HUDEP-2 (cell line): Measurements from ENCODE around the gene TMEM200C.
"Not testable (repeated sequence)": the region's sequence is repeated elsewhere in the genome, so short reads cannot be mapped to it uniquely, and the experiment has no call there.

Experiments used
- DNase-seq, 76 experiments: peaks; one replicate each; lab custom pipeline; 2025; ENCODE audit not compliant: unreplicated experiment in 76 of 76; lab: John Stamatoyannopoulos, UW

The TMEM200C gene

GRCh38 chr18:5892823-5893431 lies 2.4 kb downstream of the TMEM200C start:
- DNase-seq = no peak

DNA sequence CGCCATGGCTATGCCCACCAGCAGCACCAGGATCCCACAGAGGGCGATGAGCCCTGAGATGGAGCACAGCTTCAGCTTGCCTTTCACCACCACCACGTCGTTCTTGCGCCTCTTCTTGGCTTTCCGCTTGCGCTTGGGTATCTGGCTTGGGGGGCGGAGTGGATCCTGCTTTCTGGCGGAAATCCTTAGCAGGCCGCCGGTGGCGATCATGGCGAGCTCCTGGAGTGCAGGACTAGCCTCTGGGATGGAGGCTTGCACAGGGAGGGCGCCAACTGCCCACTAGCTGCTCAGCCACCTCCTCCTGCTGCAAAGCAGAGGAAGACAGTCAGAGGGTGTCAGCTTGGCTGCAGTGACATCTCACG lies 3.5 kb downstream of the TMEM200C start:
- no peak for DNase-seq

- DNase-seq = no peak
Measured at GRCh38 chr18:5891184-5891853, 4.0 kb downstream of the TMEM200C start.

- peak in 2 of 76 experiments; percentile 1 to 3 for DNase-seq
Measured at GRCh38 chr18:5890331-5891183, 4.8 kb downstream of the TMEM200C start.

- DNase-seq = no peak
Measured at GRCh38 chr18:5885361-5885760, 10.0 kb downstream of the TMEM200C start.

DNA sequence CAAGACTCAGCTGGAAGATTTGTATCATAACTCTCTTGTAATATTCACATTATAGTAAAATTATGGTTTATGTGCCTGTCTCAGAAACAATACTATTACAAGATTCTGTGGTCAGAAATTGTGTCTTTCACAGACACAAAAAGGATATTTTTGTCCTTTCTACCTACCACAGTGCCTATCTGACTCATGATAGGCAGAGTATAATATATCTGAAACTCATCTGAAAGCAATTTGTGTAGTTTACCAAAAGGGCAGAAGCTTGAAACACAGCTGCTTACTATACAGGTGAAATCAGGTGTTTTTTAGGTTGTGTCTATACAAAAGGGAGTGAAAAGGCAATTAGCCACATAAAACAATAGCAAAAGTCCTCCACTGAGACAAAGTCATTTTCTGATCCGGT lies 10.9 kb downstream of the TMEM200C start:
- no peak for DNase-seq

DNA sequence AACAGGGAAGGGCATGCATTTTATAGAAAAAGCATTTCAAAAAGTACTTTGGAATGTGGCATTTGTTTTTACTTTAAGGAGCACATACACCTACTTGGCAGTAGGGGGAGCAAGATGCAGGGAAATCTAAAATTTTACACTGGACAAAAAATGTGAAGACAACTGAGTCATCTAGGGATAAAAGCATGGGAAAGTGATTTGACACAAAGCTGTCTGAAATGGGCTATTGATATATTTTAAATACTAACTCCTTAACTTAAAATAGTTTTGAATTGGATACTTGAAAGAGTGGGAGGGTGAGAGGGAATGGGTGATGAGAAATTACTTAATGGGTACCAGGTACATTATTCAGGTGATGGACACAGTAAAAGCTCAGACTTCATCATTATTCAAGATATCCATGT lies 15.8 kb downstream of the TMEM200C start:
- peak in 1 of 76 experiments; percentile 12 for DNase-seq

GRCh38 chr18:5876891-5877290 lies 18.4 kb downstream of the TMEM200C start:
- no peak for DNase-seq

- DNase-seq = no peak
Measured at GRCh38 chr18:5874336-5874735, 21.0 kb downstream of the TMEM200C start.

DNA sequence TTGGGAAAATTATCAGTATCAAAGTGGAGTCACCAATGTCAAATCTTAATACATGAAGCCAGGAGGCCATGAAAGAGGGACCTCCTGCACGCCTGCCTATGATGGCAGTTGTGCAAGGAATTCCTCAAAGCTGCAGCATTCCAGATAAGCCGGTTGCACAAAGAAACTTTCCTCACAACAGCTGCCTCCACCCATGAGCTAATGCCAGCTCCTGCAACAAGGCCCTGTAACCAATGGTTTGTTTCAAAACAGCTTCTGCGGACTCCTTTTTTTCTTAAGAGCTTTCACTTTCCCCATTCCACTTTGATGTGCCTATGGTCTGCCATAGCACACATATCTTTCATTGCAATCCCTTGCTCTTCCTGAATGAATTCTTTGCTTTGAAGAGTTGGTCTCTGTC lies 22.4 kb downstream of the TMEM200C start:
- DNase-seq = no peak

GRCh38 chr18:5871426-5871825 lies 23.9 kb downstream of the TMEM200C start:
- DNase-seq = no peak

DNA sequence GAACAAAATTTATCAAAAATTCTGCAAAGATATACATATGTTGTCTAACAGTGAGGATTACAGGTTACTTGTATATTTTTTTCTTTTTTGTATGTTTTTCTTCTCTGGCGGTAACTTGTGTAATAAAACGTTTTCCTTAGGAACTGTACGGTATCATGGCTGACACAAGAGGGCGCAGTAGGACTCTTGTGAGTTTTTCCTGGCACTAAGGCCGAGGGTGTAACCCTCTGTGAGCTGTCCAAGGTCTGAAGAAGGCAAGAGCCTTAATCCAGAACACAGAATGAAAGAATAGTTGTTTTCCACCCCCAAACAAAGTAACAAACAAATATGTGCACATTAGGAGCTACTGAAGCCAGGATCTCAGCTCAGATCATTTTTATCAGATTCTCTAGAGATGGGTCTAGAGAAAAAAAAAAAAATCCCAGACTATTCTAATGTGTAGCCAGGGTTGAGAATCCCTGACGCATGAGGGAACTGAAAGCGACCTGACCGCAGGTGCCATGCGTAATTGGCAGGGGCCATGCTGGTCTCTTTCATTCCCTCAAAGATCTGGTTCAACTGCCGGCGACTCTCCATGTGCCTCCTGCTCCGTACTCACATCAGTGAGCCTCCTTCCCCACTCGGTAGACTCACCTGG lies 27.0 kb downstream of the TMEM200C start:
- DNase-seq = peak in 46 of 76 experiments; percentile 0 to 70 (median 13)

DNA sequence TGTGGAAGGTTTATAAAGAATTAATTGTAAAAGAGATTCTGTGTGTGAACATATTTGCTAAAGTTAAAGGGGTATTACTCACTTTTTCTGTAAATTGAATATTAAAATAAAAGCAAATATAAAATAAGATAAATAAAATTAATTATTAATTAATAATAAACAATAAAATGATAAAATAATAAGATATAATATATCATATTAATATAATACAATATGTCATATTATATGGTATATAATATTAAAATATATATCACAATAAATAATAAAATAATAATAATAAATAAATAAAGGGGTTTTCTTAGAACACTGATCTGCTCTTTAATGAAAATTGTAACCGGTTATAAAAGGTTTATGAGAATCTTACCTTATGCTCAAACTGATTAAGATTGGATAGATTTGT lies 29.8 kb downstream of the TMEM200C start:
- DNase-seq = no peak

- not testable (repeated sequence) for DNase-seq
Measured at GRCh38 chr18:5862127-5862526, 33.2 kb downstream of the TMEM200C start.

- no peak for DNase-seq
Measured at GRCh38 chr18:5857180-5857579, 38.1 kb downstream of the TMEM200C start.

- no peak for DNase-seq
Measured at GRCh38 chr18:5853253-5853652, 42.1 kb downstream of the TMEM200C start.

- no peak for DNase-seq
Measured at GRCh38 chr18:5851998-5852397, 43.3 kb downstream of the TMEM200C start.

DNA sequence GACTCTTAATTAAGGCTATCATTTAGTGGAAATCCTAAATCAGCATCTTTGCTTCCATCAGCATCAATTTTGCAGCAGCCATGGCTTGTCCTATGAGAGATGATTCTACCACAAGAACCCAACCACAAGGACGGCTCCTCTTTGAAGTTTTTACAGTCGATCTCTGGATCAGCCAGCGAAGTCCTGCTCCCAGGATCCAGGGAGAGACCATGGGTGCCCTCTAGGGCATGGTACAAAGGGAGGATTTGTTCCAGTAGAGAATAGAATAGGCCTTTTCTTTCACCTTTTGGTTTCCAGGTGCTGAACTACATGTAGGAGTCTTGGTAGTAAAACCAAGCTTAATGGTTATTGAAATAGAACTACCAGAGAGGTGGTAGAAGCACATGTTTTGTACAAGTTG lies 52.7 kb downstream of the TMEM200C start:
- DNase-seq = no peak

GRCh38 chr18:5841518-5841917 lies 53.8 kb downstream of the TMEM200C start:
- no peak for DNase-seq

GRCh38 chr18:5840547-5840946 lies 54.8 kb downstream of the TMEM200C start:
- no peak for DNase-seq

GRCh38 chr18:5840025-5840424 lies 55.3 kb downstream of the TMEM200C start:
- no peak for DNase-seq
